OCI-LY3 (cell line): Measurements from ENCODE around the gene SLC35G1.

ENCODE experiments used
- H2AFZ ChIP-seq: fragments of 200-600, 300-600 bp; shearing (Covaris generic); 2 replicates; pipeline ENCODE4 v1.6.0; 2014; ENCODE audit warnings: antibody characterized with exemption, low read depth, low read length
- H3K27ac ChIP-seq: fragments of 200-600, 300-600 bp; sonication (generic); 2 replicates; pipeline ENCODE4 v1.5.1; 2014; ENCODE audit warnings: mild to moderate bottlenecking, low read length, moderate library complexity, mixed read lengths
- H3K27me3 ChIP-seq: fragments of 200-600, 300-600 bp; sonication (generic); 2 replicates; pipeline ENCODE4 v1.6.1; 2014; ENCODE audit warnings: low read depth, low read length, mixed read lengths
- H3K36me3 ChIP-seq: fragments of 200-600, 300-600 bp; sonication (generic); replicated peaks from 2 replicates; pipeline ENCODE3; 2014; ENCODE audit warnings: low read depth, low read length, mixed read lengths
- H3K4me1 ChIP-seq: fragments of 300-600, 200-600 bp; sonication (generic); 2 replicates; pipeline ENCODE4 v1.6.1; 2014; ENCODE audit warnings: low read length, mixed read lengths
- H3K4me2 ChIP-seq: fragments of 200-600, 300-600 bp; sonication (generic); 2 replicates; pipeline ENCODE4 v1.6.1; 2014; ENCODE audit warnings: low read length, mixed read lengths
- H3K4me3 ChIP-seq: fragments of 300-600, 200-600 bp; sonication (generic); 2 replicates; pipeline ENCODE4 v1.5.1; 2014; ENCODE audit warnings: antibody characterized with exemption, mild to moderate bottlenecking, low read length, moderate library complexity
- H3K79me2 ChIP-seq: fragments of 300-600, 200-600 bp; shearing (Covaris generic); 2 replicates; pipeline ENCODE4 v1.6.1; 2014; ENCODE audit warnings: mild to moderate bottlenecking, low read length, mixed read lengths
- H3K9ac ChIP-seq: fragments of 300-600, 200-600 bp; shearing (Covaris generic); 2 replicates; pipeline ENCODE4 v1.6.0; 2014; ENCODE audit warnings: mild to moderate bottlenecking, low read length, moderate library complexity
- H3K9me3 ChIP-seq: fragments of 200-600, 300-600 bp; shearing (Covaris generic); 2 replicates; pipeline ENCODE4 v1.6.1; 2014; ENCODE audit warnings: low read length, mixed read lengths; ENCODE audit not compliant: insufficient read depth
- H4K20me1 ChIP-seq: fragments of 200-600, 300-600 bp; sonication (generic); 2 replicates; pipeline ENCODE4 v1.6.1; 2016; ENCODE audit warnings: low read length, mixed read lengths; ENCODE audit not compliant: insufficient read depth
- EZH2phosphoT487 ChIP-seq: fragments of 200-600 bp; shearing (Covaris generic); IDR thresholded peaks from 2 replicates; pipeline ENCODE4 v1.6.1; 2018; ENCODE audit warnings: antibody characterized with exemption, mixed run types, low read depth
- TF ChIP-seq, protein P1 (sequence below): fragments of 200-600, 300-600 bp; sonication (generic); IDR thresholded peaks from 2 replicates; pipeline ENCODE4 v1.5.1; 2014; ENCODE audit warnings: antibody characterized with exemption, low read length, low read depth

SLC35G1 gene

DNA sequence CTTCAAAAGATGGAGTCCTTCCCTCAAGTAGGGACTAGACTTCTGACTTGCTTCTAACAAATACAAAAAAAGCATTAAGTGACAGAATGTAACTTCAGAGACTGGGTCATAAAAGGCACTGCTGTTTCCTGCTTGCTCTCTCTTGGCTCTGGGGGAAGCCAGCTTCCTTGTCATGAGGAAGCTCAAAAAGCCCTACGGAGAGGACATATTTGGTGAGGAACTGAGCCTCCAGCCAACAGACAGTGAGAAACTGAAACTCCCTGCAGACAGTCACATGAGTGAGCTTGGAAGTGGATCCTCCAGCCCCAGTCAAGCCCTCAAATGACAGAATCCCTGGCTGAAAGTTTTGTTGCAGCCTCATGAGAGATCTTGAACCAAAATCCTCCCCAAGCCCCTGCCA lies 26.3 kb upstream of the SLC35G1 start:
- Histone ChIP-seq H3K9ac (no peak overlapping the region), H3K27me3 (0 out of 2 replicates have a peak, but pooled peaks cover 5% of the 10 kb centered on the region), H3K36me3 (no peaks in the 10 kb centered on the region), H4K20me1 (no peaks in the 10 kb centered on the region), H2AFZ (no peak overlapping the region), H3K79me2 (no peaks in the 10 kb centered on the region), H3K27ac (no peak overlapping the region), H3K9me3 (no peaks in the 10 kb centered on the region), H3K4me1 (no peaks in the 10 kb centered on the region), H3K4me3 (no peak overlapping the region), H3K4me2 (no peak overlapping the region)
- TF ChIP-seq EZH2phosphoT487, result no peak
- TF ChIP-seq, protein P1, sequence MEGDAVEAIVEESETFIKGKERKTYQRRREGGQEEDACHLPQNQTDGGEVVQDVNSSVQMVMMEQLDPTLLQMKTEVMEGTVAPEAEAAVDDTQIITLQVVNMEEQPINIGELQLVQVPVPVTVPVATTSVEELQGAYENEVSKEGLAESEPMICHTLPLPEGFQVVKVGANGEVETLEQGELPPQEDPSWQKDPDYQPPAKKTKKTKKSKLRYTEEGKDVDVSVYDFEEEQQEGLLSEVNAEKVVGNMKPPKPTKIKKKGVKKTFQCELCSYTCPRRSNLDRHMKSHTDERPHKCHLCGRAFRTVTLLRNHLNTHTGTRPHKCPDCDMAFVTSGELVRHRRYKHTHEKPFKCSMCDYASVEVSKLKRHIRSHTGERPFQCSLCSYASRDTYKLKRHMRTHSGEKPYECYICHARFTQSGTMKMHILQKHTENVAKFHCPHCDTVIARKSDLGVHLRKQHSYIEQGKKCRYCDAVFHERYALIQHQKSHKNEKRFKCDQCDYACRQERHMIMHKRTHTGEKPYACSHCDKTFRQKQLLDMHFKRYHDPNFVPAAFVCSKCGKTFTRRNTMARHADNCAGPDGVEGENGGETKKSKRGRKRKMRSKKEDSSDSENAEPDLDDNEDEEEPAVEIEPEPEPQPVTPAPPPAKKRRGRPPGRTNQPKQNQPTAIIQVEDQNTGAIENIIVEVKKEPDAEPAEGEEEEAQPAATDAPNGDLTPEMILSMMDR, result no peak

DNA sequence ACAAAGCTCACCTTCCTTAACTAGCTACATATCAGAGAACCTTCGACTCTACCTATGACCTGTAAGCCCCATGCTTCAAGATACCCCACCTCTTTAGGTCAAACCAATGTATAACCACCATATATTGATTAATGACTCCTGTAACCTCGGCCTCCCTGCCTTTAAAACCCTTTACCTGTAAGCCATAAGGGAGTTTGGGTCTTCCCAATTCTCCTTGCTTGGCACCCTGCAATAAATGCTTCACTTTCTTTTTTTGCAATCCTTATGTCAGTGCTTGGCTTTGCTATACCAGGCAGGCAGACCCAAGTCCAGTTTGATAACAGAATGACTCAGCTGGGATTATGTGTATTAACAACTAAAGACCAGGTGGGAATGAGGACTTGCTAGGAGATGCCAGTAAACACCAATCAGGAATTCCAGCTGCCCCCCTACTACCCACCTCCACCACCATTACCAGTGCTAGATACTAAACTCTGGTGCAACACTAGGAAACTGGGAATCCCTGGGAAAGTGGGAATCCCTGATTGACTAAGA lies 22.0 kb upstream of the SLC35G1 start:
- no peak overlapping the region for H3K9ac ChIP-seq
- no peak overlapping the region for H3K4me2 ChIP-seq
- H3K9me3 ChIP-seq, result no peaks in the 10 kb centered on the region
- no peak overlapping the region for H3K4me3 ChIP-seq
- H3K4me1 ChIP-seq, result no peaks in the 10 kb centered on the region
- H2AFZ ChIP-seq, result no peak overlapping the region
- H3K27me3 ChIP-seq, result 0 out of 2 replicates have a peak, but pooled peaks cover 5% of the 10 kb centered on the region
- TF ChIP-seq, protein P1, result no peak
- TF ChIP-seq EZH2phosphoT487, result no peak
- no peaks in the 10 kb centered on the region for H4K20me1 ChIP-seq
- H3K27ac ChIP-seq, result no peak overlapping the region
- H3K79me2 ChIP-seq, result no peaks in the 10 kb centered on the region
- H3K36me3 ChIP-seq, result no peaks in the 10 kb centered on the region

DNA sequence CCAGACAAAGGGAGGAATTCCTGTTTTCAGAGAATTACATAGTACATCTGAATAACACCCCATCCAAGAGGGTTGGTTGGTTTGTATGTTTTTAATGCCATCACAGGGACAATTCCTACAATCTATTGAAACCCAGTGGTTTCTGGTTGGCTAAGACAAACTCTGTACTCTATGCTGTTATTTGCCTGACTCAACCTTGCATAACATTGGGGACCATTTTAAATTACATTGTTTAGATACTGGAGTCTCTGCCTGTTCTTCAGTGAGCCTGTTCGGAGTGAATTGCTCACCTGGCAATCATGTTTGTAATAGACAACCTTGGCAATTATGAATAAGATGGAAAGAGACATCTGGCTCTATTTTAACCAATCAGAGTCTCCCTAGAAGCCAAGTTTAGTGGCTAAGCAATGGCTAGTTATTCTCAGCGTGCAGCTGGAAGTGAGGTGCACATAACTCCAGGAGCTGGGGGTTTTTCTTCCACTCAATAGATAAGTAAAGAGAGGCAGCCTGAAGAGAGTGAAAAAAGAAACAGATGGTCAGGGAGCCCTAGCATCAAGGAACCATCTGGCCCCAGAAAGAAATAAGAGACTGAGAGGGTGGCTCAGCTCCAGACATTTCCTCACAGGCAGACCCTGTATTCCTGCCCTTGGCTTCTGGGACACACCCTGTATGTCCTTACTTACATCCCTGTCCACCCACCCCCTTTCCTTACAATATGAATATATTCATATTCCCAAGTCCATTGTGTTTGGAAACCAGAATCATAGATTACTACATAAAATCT lies 21.2 kb upstream of the SLC35G1 start:
- Histone ChIP-seq H4K20me1 (no peaks in the 10 kb centered on the region), H3K4me2 (no peak overlapping the region), H3K27me3 (0 out of 2 replicates have a peak, but pooled peaks cover under 1% of the 10 kb centered on the region), H3K9ac (no peak overlapping the region), H3K79me2 (no peaks in the 10 kb centered on the region), H3K4me1 (no peaks in the 10 kb centered on the region), H3K27ac (no peak overlapping the region), H3K36me3 (no peaks in the 10 kb centered on the region), H3K9me3 (no peaks in the 10 kb centered on the region), H2AFZ (no peak overlapping the region), H3K4me3 (no peak overlapping the region)
- TF ChIP-seq EZH2phosphoT487, result no peak
- TF ChIP-seq, protein P1, result no peak

DNA sequence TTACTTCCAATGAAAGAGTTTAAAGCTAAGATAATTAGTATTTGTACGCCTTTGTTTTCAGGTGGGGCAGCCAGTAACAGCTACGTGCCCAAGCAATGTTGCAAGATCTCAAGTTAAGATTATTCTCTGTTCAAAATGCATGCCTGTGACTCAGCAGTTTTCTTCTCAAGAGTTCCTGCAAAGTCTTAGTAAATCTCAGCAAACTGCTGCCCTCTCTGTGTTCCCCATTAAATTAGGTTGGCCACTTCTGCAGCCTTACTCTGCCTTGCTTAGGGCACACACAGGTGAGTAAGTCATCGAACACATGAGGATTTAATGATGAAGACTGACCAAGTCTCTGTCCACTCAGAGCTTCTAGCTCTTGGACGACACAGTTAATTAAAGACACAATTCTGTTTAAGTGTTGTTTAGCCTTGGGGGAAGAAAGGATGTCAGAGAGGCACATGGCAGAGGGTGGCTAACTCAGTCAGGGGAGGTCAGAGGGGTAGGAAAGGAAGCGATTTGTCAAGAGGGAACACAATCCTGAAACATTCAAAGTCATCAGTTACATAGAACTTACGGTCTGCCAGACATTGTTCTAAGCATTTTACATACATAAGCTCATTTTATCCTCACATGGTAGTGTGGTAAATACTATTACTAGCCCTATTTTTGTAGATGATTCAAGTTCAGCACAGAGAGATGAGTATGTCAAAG lies 20.2 kb upstream of the SLC35G1 start:
- H3K27ac ChIP-seq, result no peak overlapping the region
- no peaks in the 10 kb centered on the region for H4K20me1 ChIP-seq
- H3K4me3 ChIP-seq, result no peak overlapping the region
- no peaks in the 10 kb centered on the region for H3K27me3 ChIP-seq
- no peaks in the 10 kb centered on the region for H3K4me1 ChIP-seq
- no peak overlapping the region for H3K4me2 ChIP-seq
- no peaks in the 10 kb centered on the region for H3K36me3 ChIP-seq
- TF ChIP-seq EZH2phosphoT487, result no peak
- TF ChIP-seq, protein P1, result no peak
- H3K9ac ChIP-seq, result no peak overlapping the region
- no peaks in the 10 kb centered on the region for H3K79me2 ChIP-seq
- no peak overlapping the region for H2AFZ ChIP-seq
- no peaks in the 10 kb centered on the region for H3K9me3 ChIP-seq
